Cardiac muscle cell (in vitro differentiated cells and primary cell): ENCODE data around the gene KCTD19. TPM values are rescaled to one million over a fixed set of nuclear protein-coding genes. Genes with fewer than 3 reads are reported as not detected.

Experiments
- DNase-seq, 2 donors: peaks; one replicate each; pipeline versions ENCODE4 v3.0.0 to v3.0.0-alpha.2; 2010 to 2017; ENCODE audit warnings: low read depth in 1 of 2, low spot score in 1 of 2
- H3K27ac ChIP-seq: fragments of 200-600 bp; sonication (generic); 2 replicates; pipeline ENCODE4 v1.5.1; 2016
- H3K27me3 ChIP-seq: fragments of 200-600 bp; sonication (generic); 2 replicates; pipeline ENCODE4 v1.6.0; 2016; ENCODE audit warnings: control low read depth
- H3K36me3 ChIP-seq: fragments of 200-600 bp; sonication (generic); 2 replicates; pipeline ENCODE4 v1.5.1; 2016; ENCODE audit warnings: control low read depth
- H3K4me1 ChIP-seq: fragments of 200-600 bp; sonication (generic); 2 replicates; pipeline ENCODE4 v1.8.1; 2017; ENCODE audit warnings: low read depth, mild to moderate bottlenecking, mixed run types
- H3K4me3 ChIP-seq: fragments of 200-600 bp; sonication (generic); 2 replicates; pipeline ENCODE4 v1.5.1; 2016; ENCODE audit warnings: mild to moderate bottlenecking
- H3K9me3 ChIP-seq: fragments of 200-600 bp; sonication (generic); 2 replicates; pipeline ENCODE4 v1.5.1; 2017; ENCODE audit warnings: low read depth, mild to moderate bottlenecking, control low read depth
- polyA plus RNA-seq: library from polyadenylated mRNA; unstranded; fragments of >200 nt; fragmentation: Nextera tagmentation; extraction: Ambion mirVana; gene quantifications from 2 replicates; pipeline ENCODE4 v1.2.1, GENCODE V29; 2016
- total RNA-seq: library from RNA; depleted of rRNA; stranded (reverse); fragments of >200 nt; gene quantifications from 2 replicates; pipeline ENCODE4 v1.2.3, GENCODE V29; 2016
- TF ChIP-seq, protein P1 (sequence below): IDR thresholded peaks from 2 replicates; pipeline ENCODE4 v1.5.1; 2012; ENCODE audit warnings: low read depth, mild to moderate bottlenecking, low read length

KCTD19 gene
- total and polyA plus RNA-seq, 2 experiments from 2014 or later: 1.9 TPM; not detected in 1

DNA sequence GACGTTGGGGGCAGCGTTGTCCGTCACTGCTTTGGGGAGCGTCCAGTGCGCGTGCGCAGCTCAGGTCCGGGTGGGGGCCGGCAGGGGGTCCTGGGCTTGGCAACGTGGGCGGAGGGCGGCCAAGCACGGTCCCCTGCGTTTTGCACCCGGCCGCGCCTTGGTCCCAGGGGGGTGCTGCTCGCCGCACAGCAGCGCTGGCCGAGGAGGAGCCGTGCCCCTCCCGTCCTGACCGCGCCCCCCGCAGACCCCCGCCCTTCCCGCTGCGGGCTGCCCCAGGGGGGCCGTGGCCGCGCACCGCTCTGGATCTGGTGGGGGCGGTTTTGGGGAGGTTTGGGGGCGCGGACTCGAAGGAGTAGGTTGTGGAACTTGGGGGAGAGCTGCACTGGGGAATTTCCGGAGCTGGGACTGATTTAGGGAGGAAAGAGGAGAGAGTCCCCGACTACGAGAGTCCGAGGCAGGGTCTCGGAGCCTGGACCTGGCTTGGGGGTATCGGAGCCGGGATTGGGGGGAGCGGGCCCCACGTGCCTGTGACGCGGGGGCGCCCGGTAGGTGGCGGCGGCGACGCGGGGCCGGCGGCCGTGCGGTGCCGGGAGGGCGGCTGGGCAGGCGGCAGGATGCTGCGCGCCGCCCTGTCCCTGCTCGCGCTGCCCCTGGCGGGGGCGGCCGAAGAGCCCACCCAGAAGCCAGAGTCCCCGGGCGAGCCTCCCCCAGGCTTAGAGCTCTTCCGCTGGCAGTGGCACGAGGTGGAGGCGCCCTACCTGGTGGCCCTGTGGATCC is 78.0 kb downstream of the KCTD19 start, which contains the start of gene SLC9A5:
Gene SLC9A5 (plus strand): TSS at position 579 of the 777 bp plus-strand sequence. CDS start 36 bp downstream, at position 615.
- Histone ChIP-seq H3K27ac (no peak within 1 kb of the TSS), H3K27me3 (peaks cover 14% of the 10 kb centered on the region), H3K9me3 (no peaks in the 10 kb centered on the region), H3K36me3 (no peaks in the 10 kb centered on the region), H3K4me1 (peaks cover 5% of the 10 kb centered on the region), H3K4me3 (peak within 1 kb of the TSS; percentile 58)
- peak in 1 of 2 donors; percentile 58 for DNase-seq
- TF ChIP-seq, protein P1, sequence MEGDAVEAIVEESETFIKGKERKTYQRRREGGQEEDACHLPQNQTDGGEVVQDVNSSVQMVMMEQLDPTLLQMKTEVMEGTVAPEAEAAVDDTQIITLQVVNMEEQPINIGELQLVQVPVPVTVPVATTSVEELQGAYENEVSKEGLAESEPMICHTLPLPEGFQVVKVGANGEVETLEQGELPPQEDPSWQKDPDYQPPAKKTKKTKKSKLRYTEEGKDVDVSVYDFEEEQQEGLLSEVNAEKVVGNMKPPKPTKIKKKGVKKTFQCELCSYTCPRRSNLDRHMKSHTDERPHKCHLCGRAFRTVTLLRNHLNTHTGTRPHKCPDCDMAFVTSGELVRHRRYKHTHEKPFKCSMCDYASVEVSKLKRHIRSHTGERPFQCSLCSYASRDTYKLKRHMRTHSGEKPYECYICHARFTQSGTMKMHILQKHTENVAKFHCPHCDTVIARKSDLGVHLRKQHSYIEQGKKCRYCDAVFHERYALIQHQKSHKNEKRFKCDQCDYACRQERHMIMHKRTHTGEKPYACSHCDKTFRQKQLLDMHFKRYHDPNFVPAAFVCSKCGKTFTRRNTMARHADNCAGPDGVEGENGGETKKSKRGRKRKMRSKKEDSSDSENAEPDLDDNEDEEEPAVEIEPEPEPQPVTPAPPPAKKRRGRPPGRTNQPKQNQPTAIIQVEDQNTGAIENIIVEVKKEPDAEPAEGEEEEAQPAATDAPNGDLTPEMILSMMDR: no peak

DNA sequence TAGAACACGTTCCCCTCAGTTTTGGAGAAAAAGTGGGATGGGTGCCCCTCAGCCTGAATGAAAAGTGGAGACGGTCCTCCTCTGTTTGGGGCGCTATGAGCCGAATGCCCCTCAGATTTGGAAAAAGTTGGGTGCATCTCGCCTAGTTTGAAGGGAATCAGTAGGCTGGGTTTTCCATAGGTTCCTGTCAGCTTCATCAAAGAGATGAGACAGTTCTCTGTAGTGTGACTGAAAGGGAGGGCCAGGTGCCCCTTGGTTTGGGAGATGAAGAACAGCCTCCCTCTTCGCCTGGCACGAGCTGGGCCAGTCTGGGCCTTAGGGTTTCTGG is 78.5 kb downstream of the KCTD19 start:
- H3K4me1 ChIP-seq: peaks cover 5% of the 10 kb centered on the region
- no peak for DNase-seq
- H3K27ac ChIP-seq: no peak overlapping the region
- TF ChIP-seq, protein P1: no peak
- peak overlapping the region; percentile 58 for H3K4me3 ChIP-seq
- no peaks in the 10 kb centered on the region for H3K9me3 ChIP-seq
- no peaks in the 10 kb centered on the region for H3K36me3 ChIP-seq
- H3K27me3 ChIP-seq: peaks cover 14% of the 10 kb centered on the region

DNA sequence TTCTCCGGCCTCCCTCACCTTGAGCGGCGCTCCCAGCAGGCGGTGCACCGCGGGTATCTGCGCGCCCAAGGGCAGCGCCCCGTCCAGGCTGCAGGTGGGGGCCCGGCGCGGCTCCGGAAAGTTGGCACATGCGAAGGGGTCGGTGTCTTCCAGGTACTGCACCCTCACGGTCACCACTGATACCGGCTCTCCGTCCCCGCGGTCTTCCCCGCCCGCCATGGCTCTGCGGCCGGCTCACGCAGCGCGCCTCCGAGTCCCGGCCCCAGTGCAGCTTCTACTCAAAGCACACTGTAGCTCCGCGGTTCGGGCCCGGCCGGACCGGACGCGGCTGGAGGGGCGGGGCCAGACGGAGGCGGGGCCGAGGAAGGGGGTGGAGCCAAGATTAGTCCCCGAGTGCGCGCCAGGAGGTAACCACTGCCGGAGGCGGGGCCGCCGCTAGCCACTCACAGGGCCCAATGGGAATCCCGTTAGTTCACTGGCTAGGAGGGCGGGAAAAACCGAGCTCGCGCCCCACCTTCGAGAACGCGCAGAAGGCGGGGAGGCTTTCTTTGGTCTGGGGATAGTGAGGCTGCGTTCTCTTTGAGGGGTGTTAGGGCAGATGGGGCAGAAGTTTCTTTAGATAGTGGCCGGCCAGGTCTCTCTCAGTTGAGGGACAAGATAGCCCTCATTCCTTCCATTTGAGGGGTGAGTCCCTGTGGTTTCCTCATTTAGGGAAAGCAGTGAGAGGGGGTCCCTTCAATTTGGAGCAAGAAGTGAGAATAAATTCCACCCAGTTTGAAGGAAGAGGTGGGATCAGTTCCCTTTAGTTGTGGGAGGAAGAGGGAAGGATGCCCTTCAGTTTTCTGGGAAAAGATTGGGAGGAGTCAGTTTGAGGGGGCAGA is 79.1 kb downstream of the KCTD19 start, which contains the start of gene FHOD1:
Gene FHOD1 (minus strand): TSS at position 290 of the 881 bp plus-strand sequence. CDS start 71 bp downstream, at position 219.
- H3K36me3 ChIP-seq: no peaks in the 10 kb centered on the region
- H3K27me3 ChIP-seq: peaks cover 14% of the 10 kb centered on the region
- peak within 1 kb of the TSS; percentile 58 for H3K4me3 ChIP-seq
- H3K9me3 ChIP-seq: no peaks in the 10 kb centered on the region
- TF ChIP-seq, protein P1: no peak
- peak; percentile 97 for DNase-seq
- H3K27ac ChIP-seq: peak within 1 kb of the TSS; percentile 97
- peaks cover 5% of the 10 kb centered on the region for H3K4me1 ChIP-seq

DNA sequence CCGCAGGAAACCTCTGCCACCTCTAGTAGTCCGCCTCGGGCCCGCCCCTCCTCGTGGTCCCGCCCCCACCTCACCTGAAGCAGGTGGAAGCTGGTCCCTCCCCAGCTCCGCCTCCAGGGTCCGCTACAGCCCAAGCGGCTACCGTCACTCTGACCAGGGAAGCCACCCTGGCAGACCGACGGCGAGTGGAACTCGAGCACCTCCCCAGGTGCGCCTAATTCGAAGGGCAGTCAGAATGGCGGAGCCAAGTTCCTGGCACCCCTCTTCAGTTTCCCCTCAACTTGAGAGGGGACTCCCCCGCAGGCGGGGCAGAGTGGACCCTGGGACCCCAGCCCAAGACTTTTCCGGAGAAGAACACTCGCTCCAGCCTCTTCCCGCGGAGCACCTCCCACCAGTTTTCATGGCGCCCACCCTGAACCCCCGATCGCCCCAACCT is 79.8 kb downstream of the KCTD19 start:
- Histone ChIP-seq H3K27me3 (peaks cover 14% of the 10 kb centered on the region), H3K9me3 (no peaks in the 10 kb centered on the region), H3K4me1 (peaks cover 5% of the 10 kb centered on the region), H3K27ac (peak overlapping the region; percentile 97), H3K36me3 (no peaks in the 10 kb centered on the region), H3K4me3 (peak overlapping the region; percentile 58)
- TF ChIP-seq, protein P1: no peak
- no peak for DNase-seq

DNA sequence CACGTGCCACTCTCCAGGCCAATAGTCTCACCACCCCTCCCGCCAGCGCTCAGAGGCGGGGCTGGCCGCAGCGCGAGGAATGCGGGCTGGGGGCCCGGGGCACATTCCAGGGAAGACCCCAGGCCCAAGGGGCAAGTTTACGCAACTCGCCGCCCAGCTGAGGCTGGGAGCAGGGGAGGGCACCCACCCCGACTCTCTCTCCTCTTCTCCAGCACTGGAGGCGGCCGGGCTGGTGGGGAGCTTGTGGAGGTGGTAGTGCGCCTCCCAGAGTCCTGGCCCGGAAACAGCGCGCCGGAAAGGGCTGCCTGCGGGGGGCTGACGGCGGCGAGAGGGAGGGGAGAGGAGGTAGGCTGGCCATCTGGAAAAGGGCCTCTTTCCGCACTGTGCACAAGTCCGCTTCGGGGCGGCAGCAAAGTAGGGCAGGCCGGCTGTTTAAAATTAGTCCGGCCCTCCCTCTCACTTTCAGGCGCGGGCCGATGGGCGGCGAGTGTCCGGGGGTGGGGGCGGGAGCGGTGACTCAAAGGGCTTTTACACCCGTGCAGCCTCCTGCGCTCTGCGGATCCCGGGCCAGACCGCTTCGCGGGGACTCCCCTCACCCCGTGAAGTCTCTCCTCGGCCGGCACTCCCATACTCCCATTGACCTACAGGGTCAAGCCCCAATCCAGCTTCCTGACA is 80.3 kb downstream of the KCTD19 start:
- TF ChIP-seq, protein P1: peak; percentile 58

More for the DNA sequence above, 80.3 kb downstream of the KCTD19 start:
- H3K9me3 ChIP-seq: no peaks in the 10 kb centered on the region
- H3K27ac ChIP-seq: peak overlapping the region; percentile 97
- peak overlapping the region; percentile 58 for H3K4me3 ChIP-seq
- peaks cover 5% of the 10 kb centered on the region for H3K4me1 ChIP-seq
- peaks cover 14% of the 10 kb centered on the region for H3K27me3 ChIP-seq
- H3K36me3 ChIP-seq: no peaks in the 10 kb centered on the region
- DNase-seq: peak; percentile 89 to 94
